Spleen (tissue), 11 donors: ENCODE results near the gene HOXD13. TPM values are rescaled to one million over a fixed set of nuclear protein-coding genes. Genes with fewer than 3 reads are reported as not detected.
A peak's percentile ranks its signal among the peaks of the same experiment; 100 is the strongest.

Experiments used
- DNase-seq: peaks from one replicate; pipeline ENCODE4 v3.0.0-alpha.2; 2020
- H3K27ac ChIP-seq, 8 donors: fragments of 200-600 bp; sonication (generic) in 7 of 8; 1 replicate in 4 of 8; 2 replicates in 4 of 8; pipeline versions ENCODE4 v1.5.0 to v1.8.0; 2016 to 2021; ENCODE audit warnings: inconsistent platforms in 4 of 8, mild to moderate bottlenecking in 4 of 8, moderate library complexity in 1 of 8
- H3K27me3 ChIP-seq, 7 donors: fragments of 200-600 bp; sonication (generic) in 6 of 7; replicated peaks in 1 of 7; 1 replicate in 4 of 7; 2 replicates in 3 of 7; pipeline versions ENCODE4 v1.5.0 to v1.8.0; 2016 to 2021; ENCODE audit warnings: inconsistent platforms in 3 of 7, mild to moderate bottlenecking in 1 of 7
- H3K36me3 ChIP-seq, 6 donors: fragments of 200-600 bp; sonication (generic) in 5 of 6; 1 replicate in 4 of 6; 2 replicates in 2 of 6; pipeline versions ENCODE4 v1.5.0 to v1.8.0; 2016 to 2021; ENCODE audit warnings: inconsistent platforms in 2 of 6
- H3K4me1 ChIP-seq, 6 donors: fragments of 200-600 bp; sonication (generic) in 5 of 6; 1 replicate in 3 of 6; 2 replicates in 3 of 6; pipeline versions ENCODE4 v1.5.0 to v1.8.0; 2016 to 2021; ENCODE audit warnings: inconsistent platforms in 3 of 6
- H3K4me3 ChIP-seq, 8 donors: fragments of 200-600 bp; sonication (generic) in 7 of 8; 1 replicate in 4 of 8; 2 replicates in 4 of 8; pipeline versions ENCODE4 v1.5.0 to v1.8.0; 2016 to 2021; ENCODE audit warnings: inconsistent platforms in 4 of 8, mild to moderate bottlenecking in 4 of 8, moderate library complexity in 2 of 8
- H3K9me3 ChIP-seq, 8 donors: fragments of 200-600 bp; sonication (generic) in 7 of 8; 1 replicate in 4 of 8; 2 replicates in 4 of 8; pipeline versions ENCODE4 v1.5.0 to v1.8.0; 2016 to 2021; ENCODE audit warnings: inconsistent platforms in 4 of 8
- CTCF ChIP-seq, 11 experiments: fragments of 200-600 bp in 7 of 11; fragments of 450-650 bp in 4 of 11; sonication (generic) in 4 of 11; IDR thresholded peaks in 8 of 11; conservative IDR thresholded peaks in 3 of 11; 1 replicate in 7 of 11; 2 replicates in 4 of 11; pipeline versions ENCODE4 v1.4.0 to v1.8.0; 2016 to 2021; ENCODE audit warnings: antibody characterized with exemption in 11 of 11, inconsistent platforms in 4 of 11, mild to moderate bottlenecking in 1 of 11
- POLR2A ChIP-seq, 3 donors: fragments of 450-650 bp; IDR thresholded peaks; one replicate each; pipeline ENCODE4 v1.5.1; 2017; ENCODE audit warnings: antibody characterized with exemption in 3 of 3, mild to moderate bottlenecking in 1 of 3
- POLR2AphosphoS5 ChIP-seq, 3 donors: sonication (generic); formaldehyde crosslinking; IDR thresholded peaks; one replicate each; pipeline ENCODE4 v1.5.1; 2017; ENCODE audit warnings: antibody characterized with exemption in 3 of 3
- WGBS, 5 donors: extraction: QIAGEN DNeasy Blood & Tissue Kit in 3 of 5; methylation state at CpG; one replicate each; pipeline versions ENCODE4 v1.1.5 to v1.1.7; 2013 to 2018; 5-methylcytosine and 5-hydroxymethylcytosine counted together
- intact Hi-C: fragments of 100-400 bp; cut with DNase I; formaldehyde crosslinking; loops from one replicate; pipeline ENCODE4 v1.15.0; 2023; ENCODE audit warnings: low total_unique reads
- polyA plus RNA-seq, 3 donors: library from polyadenylated mRNA; stranded (reverse); fragments of 200-250 nt; gene quantifications; one replicate each; pipeline ENCODE4 v1.2.1, GENCODE V29; 2013
- total RNA-seq, 7 donors: library from RNA; depleted of rRNA in 3 of 7; stranded (reverse); fragments of >200 nt in 3 of 7; fragmentation: NEBNext Ultra II Directional in 4 of 7; extraction: Animal tissue kit (Norgen Biotek cat#: 25700) in 4 of 7; gene quantifications; one replicate each; pipeline versions ENCODE4 v1.1.0 to v1.2.1, GENCODE V29; 2016 to 2021
- donor health status: healthy with polysubstance abuse.
- donor health status: DM: no; HTN: no; CAD: no; lungs with moderate emphysema.
- donor health status: DM: no; HTN: no; CAD: no.
- donor health status: Bipolar disorder and iron deficiency.
- donor health status: healthy.
- donor health status: DM: no; HTN: no; CAD: no.
- donor health status: DM: yes; HTN: yes; CAD: no.

The HOXD13 gene
- total and polyA plus RNA-seq, 10 donors = not detected

DNA sequence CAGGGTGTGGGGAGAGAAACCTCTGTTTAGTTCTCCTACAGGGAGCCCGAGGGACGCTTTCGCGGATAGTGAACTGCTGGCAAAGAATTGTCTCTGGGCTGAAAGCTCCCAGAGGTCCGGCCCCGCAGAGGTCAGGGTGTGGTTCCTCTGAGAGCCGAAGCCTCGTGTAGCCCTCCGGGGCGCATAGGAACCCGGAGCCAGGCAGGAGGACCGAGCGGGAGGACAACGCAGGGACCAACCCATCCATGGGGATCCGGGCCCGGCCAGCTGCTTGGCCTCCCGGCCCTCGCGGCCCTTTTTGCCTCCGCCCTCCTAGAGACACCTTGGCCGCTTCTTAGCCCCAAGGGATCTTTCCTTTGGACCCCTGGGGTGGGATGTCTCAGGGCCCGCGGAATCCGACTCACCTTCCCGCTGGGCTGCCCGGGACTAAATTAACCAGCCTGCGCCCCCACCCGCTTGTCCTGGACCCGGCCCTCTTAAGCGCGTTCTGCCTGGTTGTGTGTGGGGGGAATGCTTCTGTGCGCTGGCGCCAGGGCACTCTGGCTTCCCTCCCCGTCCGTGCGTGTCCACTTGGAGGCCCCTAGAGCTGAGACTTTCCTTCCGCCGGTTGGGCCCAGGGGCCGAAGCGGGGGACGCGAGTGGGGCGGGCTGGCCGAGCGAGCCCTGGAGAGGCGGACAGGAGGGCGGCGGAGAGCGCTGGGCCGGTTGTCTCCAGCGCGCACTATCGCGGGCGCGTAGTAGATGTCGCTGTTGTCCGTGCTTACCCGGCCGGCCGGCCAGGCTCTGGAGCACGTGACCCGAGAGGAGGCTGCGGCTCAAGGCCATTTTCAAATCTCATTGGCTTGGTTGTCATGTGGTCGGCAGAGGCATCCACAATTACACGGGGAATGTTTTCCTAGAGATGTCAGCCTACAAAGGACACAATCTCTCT is 23.6 kb downstream of the HOXD13 start, which contains the start of gene HOXD10:
TSS of gene HOXD10 (plus strand) at position 896 of the 931 bp plus-strand sequence. CDS start 56 bp downstream, outside the sequence.
- intact Hi-C loops = loop anchor here (10.0 kb wide), 1 partner anchor 699 kb away; no protein-coding TSS in a partner anchor
- H3K27ac ChIP-seq = no peak within 1 kb of the TSS
- H3K27me3 ChIP-seq = peaks cover 12 to 100% (median 100%) of the 10 kb centered on the region in 7 donors
- H3K4me3 ChIP-seq = peak within 1 kb of the TSS in 1 of 8 donors; percentile 32
- peaks cover 0 to 28% (median 9%) of the 10 kb centered on the region in 6 donors for H3K4me1 ChIP-seq
- WGBS, 5 donors = 8 to 12% (median 10%) methylated on average over 41 to 66 of the region's 66 CpGs
- peaks cover 0 to 11% (median 0%) of the 10 kb centered on the region in 8 donors for H3K9me3 ChIP-seq
- DNase-seq = peak; percentile 75
- H3K36me3 ChIP-seq = no peaks in the 10 kb centered on the region
- no peak for TF ChIP-seq POLR2A (IDR thresholded peaks at IDR 0.05)
- peak in 2 of 3 donors; percentile 50 to 53 for TF ChIP-seq POLR2AphosphoS5 (IDR thresholded peaks at IDR 0.05)
- peak in 6 of 11 experiments; percentile 7 to 43 (median 26) for TF ChIP-seq CTCF (IDR thresholded peaks at IDR 0.05 in 8 of 11, conservative IDR thresholded peaks at IDR 0.05 in 3 of 11)

GRCh38 chr2:176117162-176117822 is 24.8 kb downstream of the HOXD13 start:
- H3K27ac ChIP-seq = no peak overlapping the region

GRCh38 chr2:176117823-176118371 is 25.4 kb downstream of the HOXD13 start:
- 10 to 17% (median 14%) methylated on average over 11 of the region's 11 CpGs for WGBS, 5 donors
- no peak for DNase-seq
- no peaks in the 10 kb centered on the region for H3K36me3 ChIP-seq
- H3K4me1 ChIP-seq = peaks cover 0 to 37% (median 19%) of the 10 kb centered on the region in 6 donors
- TF ChIP-seq POLR2A (IDR thresholded peaks at IDR 0.05) = no peak
- TF ChIP-seq CTCF (IDR thresholded peaks at IDR 0.05 in 8 of 11, conservative IDR thresholded peaks at IDR 0.05 in 3 of 11) = no peak
- no peak for TF ChIP-seq POLR2AphosphoS5 (IDR thresholded peaks at IDR 0.05)
- H3K9me3 ChIP-seq = peaks cover 0 to 11% (median 0%) of the 10 kb centered on the region in 8 donors
- H3K27ac ChIP-seq = no peak overlapping the region
- peaks cover 6 to 100% (median 100%) of the 10 kb centered on the region in 7 donors for H3K27me3 ChIP-seq
- no peak overlapping the region for H3K4me3 ChIP-seq
- intact Hi-C loops = loop anchor here (10.0 kb wide), 1 partner anchor 697 kb away; no protein-coding TSS in a partner anchor

More at GRCh38 chr2:176117162-176117822, 24.8 kb downstream of the HOXD13 start:
- TF ChIP-seq POLR2A (IDR thresholded peaks at IDR 0.05) (no peak), POLR2AphosphoS5 (IDR thresholded peaks at IDR 0.05) (no peak), CTCF (IDR thresholded peaks at IDR 0.05 in 8 of 11, conservative IDR thresholded peaks at IDR 0.05 in 3 of 11) (no peak)
- Histone ChIP-seq H3K4me3 (no peak overlapping the region), H3K4me1 (peaks cover 0 to 31% (median 13%) of the 10 kb centered on the region in 6 donors), H3K27me3 (peaks cover 8 to 100% (median 100%) of the 10 kb centered on the region in 7 donors), H3K36me3 (no peaks in the 10 kb centered on the region), H3K9me3 (peaks cover 0 to 11% (median 0%) of the 10 kb centered on the region in 8 donors)
- intact Hi-C loops = loop anchor here (10.0 kb wide), 1 partner anchor 698 kb away; no protein-coding TSS in a partner anchor
- whole genome bisulfite sequencing, 5 donors = 20 to 37% (median 22%) methylated on average over 27 to 40 of the region's 40 CpGs
- no peak for DNase-seq
